Mammary epithelial cell (primary cell): ENCODE data around the gene ERMN.

Source experiments
- CTCF ChIP-seq, 2 donors: IDR thresholded peaks in 1 of 2; conservative IDR thresholded peaks in 1 of 2; 2 replicates each; pipeline ENCODE4 v1.5.1; 2011 to 2012; ENCODE audit warnings: inconsistent platforms in 2 of 2, low read length in 2 of 2, mild to moderate bottlenecking in 2 of 2, control low read depth in 1 of 2, low read depth in 1 of 2; ENCODE audit not compliant: insufficient read depth in 1 of 2; ENCODE audit errors: extremely low read depth in 1 of 2
- EZH2 ChIP-seq: IDR thresholded peaks from 2 replicates; pipeline ENCODE4 v1.6.1; 2012; ENCODE audit warnings: low read length, inconsistent platforms, borderline replicate concordance

- TF ChIP-seq EZH2: no peak
- no peak for TF ChIP-seq CTCF (conservative IDR thresholded peaks at IDR 0.05 in 1 of 2, IDR thresholded peaks at IDR 0.05 in 1 of 2; ENCODE audit: extremely low read depth in 1 of 2, insufficient read depth in 1 of 2, low read depth in 1 of 2, low read length in 2 of 2)
These were observed 4.2 kb downstream of the ERMN start for GRCh38 chr2:157321466-157321865.
